ENCODE data around the gene ATP6V0E2. TPM values are rescaled to one million over a fixed set of nuclear protein-coding genes. Genes with fewer than 3 reads are reported as not detected.
"Not testable (repeated sequence)": the region's sequence is repeated elsewhere in the genome, so short reads cannot be mapped to it uniquely, and the experiment has no call there.

Gene ATP6V0E2
- total RNA-seq, 1 donor from 2014 or later, result 54.3 TPM

- H3K27ac Mint-ChIP-seq; H3K4me3 Mint-ChIP-seq (ENCODE audit: low read depth); intact Hi-C loops (cut with micrococcal nuclease); H3K9me3 Mint-ChIP-seq; DNase-seq (ENCODE audit: low spot score); H3K4me1 Mint-ChIP-seq (ENCODE audit: low read depth); H3K27me3 Mint-ChIP-seq (ENCODE audit: low read depth); H3K36me3 Mint-ChIP-seq (ENCODE audit: low read depth): not testable (repeated sequence)
Observed at GRCh38 chr7:149890715-149891114, 16.9 kb downstream of the ATP6V0E2 start.

DNA sequence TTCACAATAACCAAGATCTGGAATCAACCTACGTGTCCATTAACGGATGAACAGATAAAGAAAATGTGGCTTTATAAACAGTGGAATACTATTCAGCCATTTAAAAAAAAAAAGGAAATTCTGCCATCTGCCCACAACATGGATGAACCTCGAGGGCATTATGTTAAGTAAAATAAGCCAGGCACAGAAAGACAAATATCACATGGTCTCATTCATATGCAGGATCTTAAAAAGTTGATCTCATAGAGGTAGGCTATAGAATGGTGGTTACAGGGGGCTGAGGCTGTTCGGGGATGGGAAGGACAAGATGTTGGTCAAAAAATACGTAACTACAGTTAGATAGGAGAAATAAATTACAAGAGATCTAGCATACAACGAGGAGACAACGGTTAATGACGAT is 21.2 kb downstream of the ATP6V0E2 start:
- H3K4me3 Mint-ChIP-seq (ENCODE audit: low read depth); DNase-seq (ENCODE audit: low spot score); H3K4me1 Mint-ChIP-seq (ENCODE audit: low read depth); H3K9me3 Mint-ChIP-seq; H3K36me3 Mint-ChIP-seq (ENCODE audit: low read depth); H3K27me3 Mint-ChIP-seq (ENCODE audit: low read depth); H3K27ac Mint-ChIP-seq; intact Hi-C loops (cut with micrococcal nuclease): not testable (repeated sequence)

GRCh38 chr7:149907776-149908376 is 34.1 kb downstream of the ATP6V0E2 start:
- H3K9me3 Mint-ChIP-seq; DNase-seq (ENCODE audit: low spot score); H3K27me3 Mint-ChIP-seq (ENCODE audit: low read depth); H3K4me3 Mint-ChIP-seq (ENCODE audit: low read depth); H3K36me3 Mint-ChIP-seq (ENCODE audit: low read depth); H3K4me1 Mint-ChIP-seq (ENCODE audit: low read depth); H3K27ac Mint-ChIP-seq; intact Hi-C loops (cut with micrococcal nuclease): not testable (repeated sequence)

GRCh38 chr7:149910219-149910618 is 36.5 kb downstream of the ATP6V0E2 start:
- H3K9me3 Mint-ChIP-seq; intact Hi-C loops (cut with micrococcal nuclease); H3K36me3 Mint-ChIP-seq (ENCODE audit: low read depth); H3K27me3 Mint-ChIP-seq (ENCODE audit: low read depth); DNase-seq (ENCODE audit: low spot score); H3K4me3 Mint-ChIP-seq (ENCODE audit: low read depth); H3K4me1 Mint-ChIP-seq (ENCODE audit: low read depth); H3K27ac Mint-ChIP-seq: not testable (repeated sequence)

- H3K27ac Mint-ChIP-seq; intact Hi-C loops (cut with micrococcal nuclease); H3K9me3 Mint-ChIP-seq; DNase-seq (ENCODE audit: low spot score); H3K36me3 Mint-ChIP-seq (ENCODE audit: low read depth); H3K4me1 Mint-ChIP-seq (ENCODE audit: low read depth); H3K27me3 Mint-ChIP-seq (ENCODE audit: low read depth); H3K4me3 Mint-ChIP-seq (ENCODE audit: low read depth): not testable (repeated sequence)
Observed at GRCh38 chr7:149912126-149912525, 38.4 kb downstream of the ATP6V0E2 start.

GRCh38 chr7:149926414-149926813 is 52.6 kb downstream of the ATP6V0E2 start:
- intact Hi-C loops (cut with micrococcal nuclease); H3K4me3 Mint-ChIP-seq (ENCODE audit: low read depth); H3K27ac Mint-ChIP-seq; DNase-seq (ENCODE audit: low spot score); H3K36me3 Mint-ChIP-seq (ENCODE audit: low read depth); H3K4me1 Mint-ChIP-seq (ENCODE audit: low read depth); H3K9me3 Mint-ChIP-seq; H3K27me3 Mint-ChIP-seq (ENCODE audit: low read depth): not testable (repeated sequence)

Other genes with a start within 250 kb of the ATP6V0E2 start
- gene ZNF467, start 100.4 kb upstream of the ATP6V0E2 start, total RNA-seq, result not detected in 2 replicates
- 14.6 and 16.4 TPM in 2 replicates for gene ZNF862, start 35.6 kb upstream of the ATP6V0E2 start, total RNA-seq

All from activated T-helper 2 cell treated with anti-CD3 and anti-CD28 coated beads, Interferon-gamma antibody, Interleukin-2, Interleukin-4, amounts not matched to agents 10 μg/mL and 5 μg/mL and 100 μg/mL, durations not matched to agents 14 hours and 24 hours and 36 hours (primary cell).